ENCODE measurements around the gene LRRC66. TPM values are rescaled to one million over a fixed set of nuclear protein-coding genes. Genes with fewer than 3 reads are reported as not detected.

Gene LRRC66
- total RNA-seq, 2 experiments from 2014 or later = 0.06 TPM

GRCh38 chr4:51995647-51996220, 24.4 kb downstream of the LRRC66 start:
- Mint-ChIP-seq H3K36me3 (no peaks in the 10 kb centered on the region), H3K9me3 (no peaks in the 10 kb centered on the region), H3K27ac (no peak overlapping the region), H3K27me3 (no peaks in the 10 kb centered on the region), H3K4me1 (no peaks in the 10 kb centered on the region), H3K4me3 (no peak overlapping the region)
- DNase-seq = no peak

GRCh38 chr4:51965862-51966261, 54.3 kb downstream of the LRRC66 start:
- H3K4me3 Mint-ChIP-seq = no peak overlapping the region
- no peak for DNase-seq
- H3K9me3 Mint-ChIP-seq = peaks cover 5% of the 10 kb centered on the region
- H3K4me1 Mint-ChIP-seq = no peaks in the 10 kb centered on the region
- H3K27ac Mint-ChIP-seq = no peak overlapping the region
- H3K27me3 Mint-ChIP-seq = peaks cover 22% of the 10 kb centered on the region
- no peaks in the 10 kb centered on the region for H3K36me3 Mint-ChIP-seq

- Mint-ChIP-seq H3K36me3 (no peaks in the 10 kb centered on the region), H3K27me3 (peaks cover 18% of the 10 kb centered on the region), H3K27ac (no peak overlapping the region), H3K9me3 (peaks cover 5% of the 10 kb centered on the region), H3K4me1 (no peaks in the 10 kb centered on the region), H3K4me3 (no peak overlapping the region)
- DNase-seq = no peak
Observed at GRCh38 chr4:51963841-51964517, 56.2 kb downstream of the LRRC66 start.

- Mint-ChIP-seq H3K36me3 (no peaks in the 10 kb centered on the region), H3K27ac (no peak overlapping the region), H3K4me1 (no peaks in the 10 kb centered on the region), H3K4me3 (no peak overlapping the region), H3K9me3 (no peaks in the 10 kb centered on the region), H3K27me3 (peaks cover under 1% of the 10 kb centered on the region)
- DNase-seq = no peak
Observed at GRCh38 chr4:51960486-51960885, 59.7 kb downstream of the LRRC66 start.

GRCh38 chr4:51958199-51958968, 61.8 kb downstream of the LRRC66 start:
- no peaks in the 10 kb centered on the region for H3K4me1 Mint-ChIP-seq
- H3K4me3 Mint-ChIP-seq = no peak overlapping the region
- DNase-seq = no peak
- H3K27me3 Mint-ChIP-seq = no peaks in the 10 kb centered on the region
- H3K9me3 Mint-ChIP-seq = no peaks in the 10 kb centered on the region
- no peak overlapping the region for H3K27ac Mint-ChIP-seq
- H3K36me3 Mint-ChIP-seq = no peaks in the 10 kb centered on the region

Other genes with a start within 250 kb of the LRRC66 start
- gene DCUN1D4, start 177.2 kb downstream of the LRRC66 start, total RNA-seq = 10 to 100 TPM; 39.4 to 42.9 TPM
- gene SGCB, start 17.9 kb upstream of the LRRC66 start, total RNA-seq = 1 to 10 TPM; 7.7 to 8.2 TPM
- gene SPATA18, start 30.9 kb upstream of the LRRC66 start, total RNA-seq = under 1 TPM in 1 of 2 experiments, not detected in 1; 0.44 TPM

Measured in activated naive CD8-positive, alpha-beta T cell treated with anti-CD3 and anti-CD28 coated beads for 36 hours (primary cell).